ENCODE data around the gene ZCRB1. TPM values are rescaled to one million over a fixed set of nuclear protein-coding genes. Genes with fewer than 3 reads are reported as not detected.

Gene ZCRB1
- total RNA-seq, 4 donors from 2014 or later, result 17.0 to 28.9 (median 20.7) TPM

DNA sequence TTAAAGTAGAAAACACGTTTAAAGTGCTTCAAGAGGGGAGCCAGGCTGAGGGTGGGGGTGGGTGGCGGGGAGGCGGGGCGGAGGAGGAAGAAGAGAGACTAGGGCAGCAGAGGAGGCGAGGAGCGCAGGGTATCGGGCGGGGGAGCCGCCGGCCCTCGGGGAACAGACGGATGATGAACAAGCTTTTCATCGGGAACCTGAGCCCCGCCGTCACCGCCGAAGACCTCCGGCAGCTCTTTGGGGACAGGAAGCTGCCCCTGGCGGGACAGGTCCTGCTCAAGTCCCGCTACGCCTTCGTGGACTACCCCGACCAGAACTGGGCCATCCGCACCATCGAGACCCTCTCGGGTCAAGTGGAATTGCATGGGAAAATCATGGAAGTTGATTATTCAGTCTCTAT, 39.2 kb downstream of the ZCRB1 start:
- TF ChIP-seq, protein P1, sequence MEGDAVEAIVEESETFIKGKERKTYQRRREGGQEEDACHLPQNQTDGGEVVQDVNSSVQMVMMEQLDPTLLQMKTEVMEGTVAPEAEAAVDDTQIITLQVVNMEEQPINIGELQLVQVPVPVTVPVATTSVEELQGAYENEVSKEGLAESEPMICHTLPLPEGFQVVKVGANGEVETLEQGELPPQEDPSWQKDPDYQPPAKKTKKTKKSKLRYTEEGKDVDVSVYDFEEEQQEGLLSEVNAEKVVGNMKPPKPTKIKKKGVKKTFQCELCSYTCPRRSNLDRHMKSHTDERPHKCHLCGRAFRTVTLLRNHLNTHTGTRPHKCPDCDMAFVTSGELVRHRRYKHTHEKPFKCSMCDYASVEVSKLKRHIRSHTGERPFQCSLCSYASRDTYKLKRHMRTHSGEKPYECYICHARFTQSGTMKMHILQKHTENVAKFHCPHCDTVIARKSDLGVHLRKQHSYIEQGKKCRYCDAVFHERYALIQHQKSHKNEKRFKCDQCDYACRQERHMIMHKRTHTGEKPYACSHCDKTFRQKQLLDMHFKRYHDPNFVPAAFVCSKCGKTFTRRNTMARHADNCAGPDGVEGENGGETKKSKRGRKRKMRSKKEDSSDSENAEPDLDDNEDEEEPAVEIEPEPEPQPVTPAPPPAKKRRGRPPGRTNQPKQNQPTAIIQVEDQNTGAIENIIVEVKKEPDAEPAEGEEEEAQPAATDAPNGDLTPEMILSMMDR (IDR thresholded peaks at IDR 0.05), result no peak
- H3K4me3 ChIP-seq (ENCODE audit: low read depth, poor library complexity, severe bottlenecking), result no peak overlapping the region
- 91 to 93% methylated on average over 26 of the region's 26 CpGs for WGBS, 2 donors
- DNase-seq (ENCODE audit: low spot score in 2 of 2), result no peak
- intact Hi-C loops (cut with DNase I; ENCODE audit: low total_unique reads), result no loop called here

DNA sequence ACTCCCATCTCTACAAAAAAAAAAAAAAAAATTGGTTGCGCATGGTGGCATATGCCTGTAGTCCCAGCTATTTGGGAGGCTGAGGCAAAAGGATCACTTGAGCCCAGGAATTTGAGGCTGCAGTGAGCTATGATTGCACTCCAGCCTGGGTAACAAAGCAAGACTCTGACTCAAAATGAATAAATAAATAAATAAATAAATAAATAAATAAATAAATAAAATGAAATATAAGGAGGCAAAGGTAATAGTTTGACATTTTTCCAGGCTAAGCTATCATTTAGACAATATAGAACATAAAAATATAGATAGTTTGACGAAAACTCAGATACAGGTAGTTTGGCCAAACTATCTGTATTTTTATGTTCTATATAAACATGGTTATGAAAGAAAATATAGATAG, 40.5 kb downstream of the ZCRB1 start:
- no peak for DNase-seq (ENCODE audit: low spot score in 2 of 2)
- no peak overlapping the region for H3K4me3 ChIP-seq (ENCODE audit: low read depth, poor library complexity, severe bottlenecking)
- intact Hi-C loops (cut with DNase I; ENCODE audit: low total_unique reads), result no loop called here
- WGBS, 2 donors, result 94 to 96% methylated on average over 2 of the region's 2 CpGs
- TF ChIP-seq, protein P1 (IDR thresholded peaks at IDR 0.05), result no peak
- TF ChIP-seq POLR2A (IDR thresholded peaks at IDR 0.05), result no peak

DNA sequence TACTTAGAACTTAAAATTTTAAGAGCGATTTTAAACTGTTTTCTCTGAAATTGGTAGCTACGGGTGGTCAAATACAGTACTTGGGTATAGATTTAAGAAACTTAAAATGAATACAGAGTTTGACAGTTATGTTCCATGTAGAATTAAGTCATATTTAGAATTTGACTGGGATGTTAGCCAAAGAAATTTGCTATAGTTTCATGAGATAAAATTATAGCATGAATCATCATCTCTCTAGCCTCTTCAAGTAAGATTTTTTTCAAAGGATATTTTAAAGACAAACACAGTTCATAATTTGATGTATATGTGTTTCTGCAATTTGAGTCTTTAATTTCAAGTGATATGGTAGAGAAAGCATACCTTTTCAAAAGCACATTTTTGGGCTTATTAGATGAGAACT, 41.0 kb downstream of the ZCRB1 start:
- intact Hi-C loops (cut with DNase I; ENCODE audit: low total_unique reads), result no loop called here
- WGBS, 2 donors, result 63 to 64% methylated on average over 2 of the region's 2 CpGs
- TF ChIP-seq, protein P1 (IDR thresholded peaks at IDR 0.05), result no peak
- no peak for TF ChIP-seq POLR2A (IDR thresholded peaks at IDR 0.05)
- DNase-seq (ENCODE audit: low spot score in 2 of 2), result no peak
- H3K4me3 ChIP-seq (ENCODE audit: low read depth, poor library complexity, severe bottlenecking), result no peak overlapping the region

DNA sequence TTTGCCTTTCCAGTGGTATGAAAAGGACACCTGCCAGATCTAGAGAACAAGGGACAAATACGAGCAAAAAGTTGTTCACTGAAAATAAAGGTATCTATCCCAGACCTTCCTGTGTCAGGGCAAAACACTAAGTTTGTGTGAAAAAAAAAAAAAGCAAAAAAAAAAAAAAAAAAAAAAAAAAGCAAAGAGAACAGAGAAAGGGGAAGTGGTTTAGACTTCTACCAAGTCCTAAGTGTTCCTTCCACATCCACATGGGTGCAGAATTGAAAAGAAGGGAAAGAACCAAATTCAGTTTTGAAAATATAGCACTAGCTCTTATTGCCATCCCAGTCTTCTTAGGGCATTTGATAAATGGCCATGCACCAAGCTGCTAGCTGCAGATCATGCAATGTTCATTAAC, 41.7 kb downstream of the ZCRB1 start:
- no peak for DNase-seq (ENCODE audit: low spot score in 2 of 2)
- TF ChIP-seq, protein P1 (IDR thresholded peaks at IDR 0.05), result no peak
- TF ChIP-seq POLR2A (IDR thresholded peaks at IDR 0.05), result no peak
- intact Hi-C loops (cut with DNase I; ENCODE audit: low total_unique reads), result no loop called here
- no peak overlapping the region for H3K4me3 ChIP-seq (ENCODE audit: low read depth, poor library complexity, severe bottlenecking)
- WGBS, 2 donors, result 82 to 85% methylated on average over 1 of the region's 1 CpG

DNA sequence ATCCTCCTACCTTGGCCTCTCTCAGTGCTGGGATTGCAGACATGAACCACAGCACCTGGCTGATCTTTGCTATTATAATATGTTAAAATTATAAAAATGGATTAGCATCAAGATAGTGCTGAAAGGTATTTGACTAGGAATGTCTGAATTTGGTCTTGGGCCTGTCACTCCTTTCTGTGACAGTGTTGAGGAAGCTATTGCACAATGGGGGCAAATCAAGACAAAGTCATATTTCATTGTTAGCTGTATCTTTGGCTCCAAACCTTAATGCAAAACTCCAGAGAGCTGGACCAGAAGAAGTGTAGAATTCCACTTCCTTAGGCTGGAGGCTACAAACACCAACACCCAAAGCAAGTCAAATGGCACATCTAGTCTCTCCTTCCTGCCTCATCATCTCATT, 42.2 kb downstream of the ZCRB1 start:
- intact Hi-C loops (cut with DNase I; ENCODE audit: low total_unique reads), result no loop called here
- no peak overlapping the region for H3K4me3 ChIP-seq (ENCODE audit: low read depth, poor library complexity, severe bottlenecking)
- no peak for DNase-seq (ENCODE audit: low spot score in 2 of 2)
- TF ChIP-seq POLR2A (IDR thresholded peaks at IDR 0.05), result no peak
- TF ChIP-seq, protein P1 (IDR thresholded peaks at IDR 0.05), result no peak

DNA sequence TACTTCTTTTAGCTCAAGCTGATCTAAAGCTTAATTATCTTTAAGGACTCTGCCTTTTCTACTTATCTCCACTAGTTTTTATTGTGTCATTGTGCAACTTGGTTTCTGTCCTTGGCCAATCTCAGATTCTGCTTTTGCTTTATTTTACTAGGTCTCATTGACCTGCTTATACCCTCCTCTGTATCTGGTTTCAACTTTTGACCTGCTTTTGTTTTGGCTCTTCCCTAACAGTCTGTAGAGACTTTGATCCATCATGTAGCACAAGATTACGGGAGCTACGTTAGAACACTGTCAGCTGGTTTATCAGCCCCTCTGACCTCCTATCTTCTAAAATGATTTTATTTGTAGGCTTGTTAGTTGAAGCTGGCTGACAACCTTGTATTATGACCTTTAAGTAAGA, 43.6 kb downstream of the ZCRB1 start:
- TF ChIP-seq POLR2A (IDR thresholded peaks at IDR 0.05), result no peak
- TF ChIP-seq, protein P1 (IDR thresholded peaks at IDR 0.05), result no peak
- 82 to 84% methylated on average over 2 of the region's 2 CpGs for WGBS, 2 donors
- no peak overlapping the region for H3K4me3 ChIP-seq (ENCODE audit: low read depth, poor library complexity, severe bottlenecking)
- intact Hi-C loops (cut with DNase I; ENCODE audit: low total_unique reads), result no loop called here
- DNase-seq (ENCODE audit: low spot score in 2 of 2), result no peak
